NCI-H526 (cell line): ENCODE results near the gene GNG8.

Experiments used
- DNase-seq, 2 experiments: peaks; one replicate each; lab custom pipeline; 2025; lab: John Stamatoyannopoulos, UW

Gene GNG8

DNA sequence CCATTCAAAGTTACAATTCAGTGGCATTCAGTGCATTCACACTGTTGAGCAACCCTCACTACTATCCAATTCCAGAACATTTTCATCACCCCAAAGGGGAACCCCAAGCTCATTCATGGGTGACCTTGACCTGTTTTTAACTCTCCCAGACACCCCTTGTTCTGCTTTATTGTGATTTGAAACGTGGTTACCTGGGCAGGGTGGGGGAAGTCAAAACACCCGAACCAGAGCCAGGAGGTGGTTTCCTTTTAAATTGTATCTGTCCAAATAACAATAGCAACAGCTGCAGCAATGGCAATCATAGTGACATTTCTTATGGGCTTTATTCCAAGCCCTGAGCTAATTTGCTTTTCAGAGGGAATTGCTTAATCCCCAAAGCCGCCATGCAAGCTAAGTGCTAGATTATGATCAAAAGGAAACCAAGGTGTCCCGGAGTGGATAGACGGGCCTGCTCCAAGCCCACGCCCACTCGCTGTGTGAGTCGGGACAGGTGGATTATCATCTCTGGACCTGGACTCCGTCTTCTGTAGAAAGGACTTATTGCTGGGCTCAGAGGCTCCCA lies 17.3 kb downstream of the GNG8 start:
- no peak for DNase-seq

DNA sequence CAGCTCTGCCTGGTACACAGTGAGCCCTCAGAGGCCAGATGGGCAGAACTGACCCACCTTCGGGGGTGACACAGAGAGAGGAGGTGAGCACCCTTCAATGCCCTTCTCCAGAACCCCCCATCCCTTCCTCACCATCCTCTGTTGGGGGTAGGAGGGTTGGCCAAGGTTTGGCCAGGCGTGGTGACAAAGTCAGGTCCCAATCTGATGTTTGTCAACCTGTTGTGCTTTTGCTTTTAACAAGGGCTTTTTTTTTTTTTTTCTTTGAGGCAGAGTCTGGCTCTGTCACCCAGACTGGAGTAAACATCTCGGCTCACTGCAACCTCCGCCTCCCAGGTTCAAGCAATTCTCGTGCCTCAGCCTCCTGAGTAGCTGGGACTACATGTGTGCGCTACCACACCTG lies 18.4 kb downstream of the GNG8 start:
- no peak for DNase-seq

DNA sequence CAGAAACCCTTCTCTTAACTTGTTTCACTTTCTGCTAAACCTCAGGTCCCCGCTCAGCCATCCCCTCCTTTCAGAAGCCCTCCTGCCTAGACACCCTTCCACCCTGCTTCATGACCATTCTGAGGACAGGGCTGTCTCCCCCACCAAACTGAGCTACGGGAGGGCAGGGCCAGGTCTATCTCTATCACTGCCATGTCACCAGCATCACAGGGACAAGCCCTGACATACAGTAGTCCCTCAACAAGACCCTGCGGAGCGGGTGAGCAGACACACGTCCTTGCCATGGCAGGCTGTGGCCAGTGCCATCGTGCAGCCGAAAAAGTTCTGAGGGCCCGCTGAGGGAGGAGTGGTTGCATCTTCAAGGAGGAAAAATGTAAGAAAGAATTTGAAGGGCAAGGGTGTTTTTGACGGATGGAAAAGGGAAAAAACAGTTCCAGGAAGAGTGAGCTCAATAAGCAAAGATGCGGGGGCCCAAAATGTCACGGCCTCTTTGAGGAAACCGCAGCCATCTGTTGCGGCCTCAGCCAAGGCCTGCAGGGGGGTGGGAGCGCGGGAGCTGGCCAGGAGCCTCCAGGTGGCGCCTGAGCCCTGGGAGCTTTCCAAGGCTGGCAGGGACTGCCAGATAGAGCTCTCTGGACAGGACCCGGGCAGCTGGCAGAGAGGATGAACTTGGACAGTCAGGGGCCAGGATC lies 19.2 kb downstream of the GNG8 start:
- peak in 1 of 2 experiments; percentile 78 for DNase-seq

DNA sequence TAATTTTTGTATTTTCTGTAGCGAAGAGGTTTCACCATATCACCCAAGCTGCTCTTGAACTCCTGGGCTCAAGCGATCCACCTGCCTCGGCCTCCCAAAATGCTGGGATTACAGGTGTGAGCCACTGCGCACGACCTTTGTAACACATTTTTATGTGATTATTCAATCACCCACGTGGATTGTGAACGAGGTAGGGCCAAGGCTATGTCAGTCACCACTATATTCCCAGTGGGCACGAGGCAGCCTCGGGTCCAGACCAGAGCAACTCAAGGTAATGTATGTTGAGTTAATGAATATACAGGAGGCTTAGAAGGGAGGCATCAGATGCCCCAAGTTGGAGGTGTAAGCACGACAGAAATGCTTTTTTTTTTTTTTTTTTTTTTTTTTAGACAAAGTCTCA lies 20.0 kb downstream of the GNG8 start:
- no peak for DNase-seq

DNA sequence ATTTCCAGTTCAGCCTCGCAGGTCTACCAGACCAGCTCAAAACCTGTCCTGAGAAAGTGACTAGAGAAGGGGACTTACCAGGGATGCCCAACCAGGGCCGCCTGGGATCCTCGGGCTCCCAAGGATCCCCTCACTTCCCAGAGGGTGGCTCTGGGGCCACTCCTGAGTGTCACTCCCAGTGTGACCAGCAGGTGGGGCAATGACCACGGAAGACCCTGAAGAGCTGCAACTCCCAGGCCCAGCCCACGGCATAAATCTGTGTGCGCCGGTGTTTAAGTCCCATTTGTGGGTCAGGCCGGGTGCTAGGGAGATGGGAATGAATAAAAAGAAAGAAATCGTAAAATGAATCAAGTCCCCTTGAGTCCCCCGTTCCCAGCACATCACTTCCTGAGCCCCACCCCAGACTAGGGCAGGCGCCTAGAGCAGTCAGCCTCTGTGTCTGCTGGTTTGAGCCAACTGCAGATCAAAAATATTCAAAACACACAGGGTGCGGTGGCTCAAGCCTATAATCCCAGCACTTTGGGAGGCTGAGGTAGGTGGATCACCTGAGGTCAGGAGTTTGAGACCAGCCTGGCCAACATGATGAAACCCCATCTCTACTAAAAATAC lies 21.8 kb downstream of the GNG8 start:
- DNase-seq = peak; percentile 59 to 83

DNA sequence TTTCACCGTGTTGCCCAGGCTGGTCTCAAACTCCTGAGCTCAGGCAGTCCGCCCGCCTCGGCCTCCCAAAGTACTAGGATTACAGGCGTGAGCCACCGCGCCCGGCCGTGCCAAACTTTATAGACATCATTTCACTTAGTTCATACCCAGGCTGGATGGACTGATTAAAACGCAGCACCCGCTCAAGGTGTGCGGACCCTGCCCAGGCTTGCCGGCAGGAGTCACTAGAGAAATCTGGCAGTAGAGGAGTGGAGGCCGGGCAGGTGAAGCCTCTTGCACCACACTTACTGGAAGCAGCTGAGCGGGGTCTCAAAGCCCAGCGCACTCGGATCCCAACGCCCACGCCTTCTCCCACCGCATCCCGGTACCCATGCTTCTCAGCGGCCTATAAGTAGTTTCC lies 22.5 kb downstream of the GNG8 start:
- DNase-seq = peak in 1 of 2 experiments; percentile 34

DNA sequence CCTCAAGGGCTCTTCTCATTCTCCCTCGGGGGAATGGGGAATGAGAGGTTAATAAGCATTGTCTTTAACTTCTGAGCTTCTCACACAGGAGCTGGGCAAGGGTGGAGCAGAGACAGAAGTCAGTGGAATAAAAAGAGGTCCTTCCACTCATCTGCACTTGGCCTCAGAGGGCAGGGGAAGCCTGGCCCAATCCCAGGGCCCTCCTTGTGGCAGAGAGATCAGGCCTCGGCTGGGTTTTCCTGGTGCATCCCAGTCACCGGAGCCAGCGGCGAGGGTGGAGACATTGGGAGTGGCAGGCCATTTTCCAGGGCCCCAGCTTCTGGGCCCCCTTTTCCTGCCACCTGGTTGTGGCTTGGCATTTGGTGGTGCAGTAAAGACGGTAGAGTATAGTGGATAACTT lies 24.2 kb downstream of the GNG8 start:
- no peak for DNase-seq

DNA sequence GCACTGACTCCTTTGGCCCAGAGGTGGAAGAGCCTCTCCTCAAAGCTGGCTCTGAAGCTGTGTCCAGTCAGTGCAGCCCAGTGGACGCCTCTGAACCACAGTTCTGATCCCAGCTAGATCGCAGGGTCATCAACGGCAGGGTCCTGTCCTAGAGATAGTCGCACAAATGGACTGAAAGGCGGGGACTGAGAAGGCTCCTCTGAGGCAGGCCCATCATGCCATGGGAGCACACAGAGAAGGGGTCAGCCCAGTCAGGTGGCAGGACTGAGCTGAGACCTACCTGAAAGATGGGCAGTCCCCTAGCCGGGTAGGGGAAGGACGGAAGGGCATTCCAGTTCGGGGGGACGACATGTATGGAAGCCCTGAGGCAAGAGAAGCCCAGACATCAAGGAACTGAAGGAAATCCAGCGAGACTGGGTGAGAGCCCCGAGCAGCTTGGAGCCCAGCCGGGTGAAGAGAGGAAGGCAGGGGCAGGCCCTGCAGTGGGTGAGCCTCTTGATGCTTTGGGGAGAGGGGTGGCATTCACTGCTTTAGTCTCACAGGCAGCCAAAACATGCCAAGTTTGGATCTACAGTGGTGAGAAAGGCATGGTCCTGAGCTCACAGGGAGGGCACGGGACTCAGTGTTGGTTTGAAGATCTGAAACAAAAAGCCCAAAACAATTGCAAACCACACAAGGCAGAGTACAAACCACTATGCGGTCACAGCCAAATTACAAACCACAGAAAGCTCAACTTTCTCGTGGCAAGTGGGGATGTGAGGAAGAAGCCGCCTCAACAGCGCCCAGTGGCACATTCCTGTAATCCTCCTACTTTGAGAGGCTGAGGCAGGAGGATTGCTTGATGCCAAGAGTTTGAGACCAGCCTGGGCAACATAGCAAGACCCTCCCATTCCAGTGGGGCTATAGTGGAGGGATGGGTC lies 24.9 kb downstream of the GNG8 start:
- no peak for DNase-seq

DNA sequence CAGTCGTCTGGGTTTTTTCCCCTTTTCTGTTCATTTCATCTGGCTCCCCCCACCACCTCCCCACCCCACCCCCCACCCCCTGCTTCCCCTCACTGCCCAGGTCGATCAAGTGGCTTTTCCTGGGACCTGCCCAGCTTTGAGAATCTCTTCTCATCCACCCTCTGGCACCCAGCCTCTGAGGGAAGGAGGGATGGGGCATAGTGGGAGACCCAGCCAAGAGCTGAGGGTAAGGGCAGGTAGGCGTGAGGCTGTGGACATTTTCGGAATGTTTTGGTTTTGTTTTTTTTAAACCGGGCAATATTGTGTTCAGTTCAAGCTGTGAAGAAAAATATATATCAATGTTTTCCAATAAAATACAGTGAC lies 25.6 kb downstream of the GNG8 start:
- no peak for DNase-seq

DNA sequence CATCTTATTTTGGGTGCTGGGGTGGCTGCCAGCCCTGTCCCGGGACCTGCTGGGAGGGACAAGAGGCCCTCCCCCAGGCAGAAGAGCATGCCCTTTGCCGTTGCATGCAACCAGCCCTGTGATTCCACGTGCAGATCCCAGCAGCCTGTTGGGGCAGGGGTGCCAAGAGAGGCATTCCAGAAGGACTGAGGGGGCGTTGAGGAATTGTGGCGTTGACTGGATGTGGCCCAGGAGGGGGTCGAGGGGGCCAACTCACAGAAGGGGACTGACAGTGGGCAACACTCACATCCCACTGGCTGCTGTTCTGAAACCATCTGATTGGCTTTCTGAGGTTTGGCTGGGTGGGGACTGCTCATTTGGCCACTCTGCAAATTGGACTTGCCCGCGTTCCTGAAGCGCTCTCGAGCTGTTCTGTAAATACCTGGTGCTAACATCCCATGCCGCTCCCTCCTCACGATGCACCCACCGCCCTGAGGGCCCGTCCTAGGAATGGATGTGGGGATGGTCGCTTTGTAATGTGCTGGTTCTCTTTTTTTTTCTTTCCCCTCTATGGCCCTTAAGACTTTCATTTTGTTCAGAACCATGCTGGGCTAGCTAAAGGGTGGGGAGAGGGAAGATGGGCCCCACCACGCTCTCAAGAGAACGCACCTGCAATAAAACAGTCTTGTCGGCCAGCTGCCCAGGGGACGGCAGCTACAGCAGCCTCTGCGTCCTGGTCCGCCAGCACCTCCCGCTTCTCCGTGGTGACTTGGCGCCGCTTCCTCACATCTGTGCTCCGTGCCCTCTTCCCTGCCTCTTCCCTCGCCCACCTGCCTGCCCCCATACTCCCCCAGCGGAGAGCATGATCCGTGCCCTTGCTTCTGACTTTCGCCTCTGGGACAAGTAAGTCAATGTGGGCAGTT lies 26.2 kb downstream of the GNG8 start:
- DNase-seq = no peak

DNA sequence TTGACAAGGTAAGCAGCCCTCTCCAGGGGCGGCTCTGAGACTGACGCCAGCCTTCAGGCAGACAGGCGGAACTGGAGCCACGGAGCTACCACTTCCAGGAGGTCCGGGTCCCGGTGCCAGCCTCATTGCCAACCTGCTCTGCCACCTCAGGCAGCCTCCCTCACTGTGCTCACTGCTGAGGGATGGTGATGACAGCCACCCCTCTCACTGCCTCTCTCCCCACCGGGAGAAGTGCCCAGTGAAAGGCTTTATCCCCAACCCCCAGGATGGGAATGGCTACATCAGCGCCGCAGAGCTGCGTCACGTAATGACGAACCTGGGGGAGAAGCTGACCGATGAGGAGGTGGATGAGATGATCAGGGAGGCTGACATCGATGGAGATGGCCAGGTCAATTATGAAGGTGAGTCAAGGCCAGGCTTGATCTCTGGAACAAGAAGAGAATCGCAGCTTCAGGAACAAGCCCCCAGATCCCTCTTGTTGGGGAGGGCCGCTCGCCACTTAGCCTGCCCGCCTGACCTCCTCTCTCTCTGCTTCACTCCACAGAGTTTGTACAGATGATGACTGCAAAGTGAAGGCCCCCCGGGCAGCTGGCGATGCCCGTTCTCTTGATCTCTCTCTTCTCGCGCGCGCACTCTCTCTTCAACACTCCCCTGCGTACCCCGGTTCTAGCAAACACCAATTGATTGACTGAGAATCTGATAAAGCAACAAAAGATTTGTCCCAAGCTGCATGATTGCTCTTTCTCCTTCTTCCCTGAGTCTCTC lies 27.2 kb downstream of the GNG8 start:
- DNase-seq = no peak

DNA sequence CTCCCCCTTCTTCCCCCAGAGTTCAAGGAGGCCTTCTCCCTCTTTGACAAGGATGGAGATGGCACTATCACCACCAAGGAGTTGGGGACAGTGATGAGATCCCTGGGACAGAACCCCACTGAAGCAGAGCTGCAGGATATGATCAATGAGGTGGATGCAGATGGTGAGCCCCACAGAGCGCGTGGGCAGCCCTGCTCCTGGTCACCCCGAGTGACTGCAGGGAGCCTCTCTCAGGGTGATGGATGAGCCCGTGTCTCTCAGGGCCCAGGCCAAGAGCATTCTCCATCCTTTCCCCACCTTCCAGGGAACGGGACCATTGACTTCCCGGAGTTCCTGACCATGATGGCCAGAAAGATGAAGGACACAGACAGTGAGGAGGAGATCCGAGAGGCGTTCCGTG lies 27.8 kb downstream of the GNG8 start:
- DNase-seq = no peak

DNA sequence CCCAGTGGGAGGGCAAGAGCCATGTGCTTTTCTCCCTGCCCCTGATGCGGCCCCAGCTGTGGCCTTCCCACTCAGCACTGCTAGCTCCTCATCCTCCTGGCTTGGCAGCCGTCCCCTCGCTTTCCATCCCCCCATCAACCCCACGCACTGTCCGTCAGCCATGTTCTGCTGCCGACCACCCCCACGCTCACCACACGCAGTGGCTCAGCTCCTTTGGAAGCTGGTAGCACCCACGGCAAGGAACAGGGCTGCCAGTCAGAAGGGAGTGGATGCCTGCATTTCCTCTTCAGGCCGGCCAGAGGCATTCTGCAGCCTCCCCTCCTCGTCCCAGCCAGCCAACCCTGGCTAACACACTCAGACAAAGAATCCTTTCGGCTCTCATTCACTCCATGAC lies 28.6 kb downstream of the GNG8 start:
- DNase-seq = no peak

DNA sequence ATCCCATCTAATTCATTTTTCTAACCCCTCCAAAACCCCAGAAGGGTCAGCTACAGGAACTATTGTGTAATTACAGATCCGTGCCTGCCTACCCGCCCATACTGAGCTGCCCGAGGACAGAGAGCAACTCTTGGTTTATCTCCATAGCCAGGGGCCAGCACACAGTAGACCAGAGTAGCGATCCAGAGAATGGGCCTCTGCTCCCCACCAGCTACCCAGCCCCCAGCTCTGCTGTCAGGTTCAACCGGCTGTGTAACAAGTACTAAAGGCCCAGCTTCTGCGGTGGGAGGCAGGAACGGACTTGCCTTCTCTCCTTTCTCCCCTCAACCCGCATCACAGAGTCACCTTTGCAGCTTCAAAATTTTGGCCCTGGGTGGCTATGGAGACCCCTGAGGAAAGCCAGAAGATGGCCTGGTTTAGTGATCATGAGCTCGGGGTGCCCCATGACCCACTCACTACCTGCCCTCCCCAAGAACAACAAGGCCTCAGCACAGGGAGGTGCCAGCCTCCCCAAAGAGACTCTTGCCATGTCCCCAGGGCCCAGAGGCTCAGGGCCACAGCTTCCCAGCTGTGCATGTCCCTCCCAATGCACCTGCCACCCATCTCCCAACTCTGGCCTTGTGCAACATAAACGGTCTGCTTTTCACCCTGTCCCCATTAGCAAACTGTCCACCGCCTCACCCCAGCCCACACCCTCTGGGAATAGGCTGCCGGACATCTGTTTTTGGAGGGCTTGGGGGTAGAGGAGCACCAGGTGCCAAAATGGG lies 29.1 kb downstream of the GNG8 start:
- DNase-seq = no peak

DNA sequence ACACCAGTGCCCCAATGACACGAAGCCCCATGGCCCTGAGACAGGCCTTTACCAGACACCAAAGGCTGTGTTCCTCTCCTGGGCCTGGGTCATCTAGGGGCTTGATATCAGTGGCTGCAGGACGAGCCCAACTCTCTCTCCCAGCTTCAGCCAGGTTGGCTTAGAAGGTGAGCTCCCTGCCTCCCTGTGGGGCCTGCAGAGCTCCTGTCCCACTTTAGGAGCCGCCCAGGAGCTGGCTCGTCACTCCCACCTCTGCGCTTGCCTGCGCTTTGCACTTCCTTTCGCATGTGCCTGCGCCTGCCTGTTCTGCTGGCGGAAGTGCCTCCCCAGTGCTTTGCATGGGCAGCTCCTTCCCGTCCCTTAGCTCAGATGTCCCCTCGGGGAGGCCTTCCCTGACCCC lies 30.0 kb downstream of the GNG8 start:
- DNase-seq = no peak

DNA sequence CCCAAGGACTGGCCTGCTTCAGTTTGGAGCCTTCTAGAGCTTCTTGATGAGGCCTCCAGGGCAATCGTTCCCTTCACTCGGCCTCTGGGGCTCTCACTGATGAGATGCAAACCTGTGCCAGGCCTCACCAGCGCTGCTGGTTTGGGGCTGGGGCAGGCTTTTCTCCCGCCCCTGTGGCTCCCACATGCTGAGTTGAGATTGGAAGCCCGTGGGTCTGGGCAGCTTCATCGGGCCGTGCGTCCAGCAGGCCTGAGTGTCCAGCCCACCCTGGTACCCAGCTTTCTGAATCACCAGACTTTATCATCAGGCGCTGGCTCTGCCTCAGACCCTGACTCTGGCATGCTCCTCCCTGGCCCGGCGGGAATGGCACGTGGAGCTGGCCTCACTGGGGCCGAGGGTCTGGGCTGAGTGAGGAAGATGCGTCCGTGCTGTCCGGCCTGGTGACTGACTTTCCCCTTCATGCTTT lies 30.6 kb downstream of the GNG8 start:
- no peak for DNase-seq

DNA sequence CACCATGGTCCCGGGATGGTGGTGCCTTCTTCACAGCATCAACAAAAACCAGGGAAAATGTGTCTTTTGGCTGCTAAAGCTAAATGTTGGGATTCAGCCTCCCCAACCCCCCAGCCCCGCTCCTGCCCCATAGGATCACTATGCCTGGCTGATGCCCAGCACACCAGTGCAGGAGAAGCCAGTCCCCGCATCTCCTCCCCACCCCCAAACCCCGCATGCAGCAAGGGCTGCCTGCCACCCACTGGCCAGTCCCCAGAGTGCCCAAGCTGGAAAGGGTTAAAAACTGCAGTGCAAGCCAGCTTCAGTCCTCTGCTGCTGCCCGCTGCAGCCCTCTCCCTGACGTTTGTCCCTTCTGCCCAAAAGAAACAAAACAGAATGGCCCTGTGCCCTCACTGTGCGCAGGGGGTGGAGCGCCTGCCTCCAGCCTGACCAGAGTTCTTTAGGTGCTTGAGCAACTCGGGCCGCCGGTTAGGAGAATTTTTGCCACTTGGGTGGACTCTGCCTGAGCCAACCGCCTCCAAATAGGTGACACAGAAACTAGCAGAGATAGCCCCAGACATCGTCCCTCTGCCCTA lies 31.1 kb downstream of the GNG8 start:
- no peak for DNase-seq

DNA sequence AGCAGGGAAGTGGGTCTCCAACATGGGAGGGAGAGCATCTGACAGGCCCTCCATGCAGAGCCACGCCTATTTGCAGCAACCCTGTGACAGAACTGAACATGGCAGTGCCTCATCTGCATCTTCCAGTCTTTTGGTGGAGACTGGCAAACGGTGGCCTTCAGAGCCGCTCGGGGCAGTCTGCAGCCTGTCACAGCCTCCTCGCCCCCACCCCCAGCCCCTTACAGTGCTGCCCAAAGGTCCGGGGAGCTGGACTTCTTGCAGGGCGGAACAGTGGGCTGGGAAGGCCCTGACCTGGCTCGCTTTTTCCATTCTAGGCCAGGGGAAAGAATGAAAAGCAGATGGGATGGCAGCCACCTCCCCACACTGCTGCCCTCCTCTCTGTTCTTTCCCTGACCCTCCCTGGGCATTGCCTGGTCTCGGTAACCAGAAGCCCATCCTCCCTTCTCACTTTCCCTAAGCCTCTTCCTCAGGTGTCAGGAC lies 32.2 kb downstream of the GNG8 start:
- no peak for DNase-seq

DNA sequence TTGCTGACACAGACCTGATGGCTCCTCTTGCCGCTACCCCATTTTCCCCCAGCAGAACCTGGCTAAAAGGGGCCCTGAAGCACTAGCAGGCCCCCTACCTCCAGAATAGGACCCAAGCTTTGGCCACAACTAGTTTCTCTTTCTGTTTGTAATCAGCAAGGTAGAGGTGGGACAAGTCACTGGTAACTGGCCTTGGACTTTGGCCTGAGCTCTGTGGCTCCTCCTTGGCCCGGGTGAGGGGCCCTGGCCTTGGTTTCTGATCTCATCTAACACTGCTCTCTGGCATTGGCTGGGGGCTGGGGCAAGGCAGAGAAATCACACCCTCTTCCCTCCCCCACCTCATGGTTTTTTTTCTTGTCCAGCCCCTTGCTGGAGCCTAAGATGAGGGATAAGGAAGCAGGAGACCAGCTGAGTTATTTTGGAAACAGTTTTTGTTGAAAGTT lies 32.8 kb downstream of the GNG8 start:
- DNase-seq = peak in 1 of 2 experiments; percentile 23
